GM20000 (cell line): ENCODE measurements around the gene ZNF764.
A peak's percentile ranks its signal among the peaks of the same experiment; 100 is the strongest.
"Not testable (repeated sequence)": the region's sequence is repeated elsewhere in the genome, so short reads cannot be mapped to it uniquely, and the experiment has no call there.

Source experiments
- DNase-seq: peaks from one replicate; pipeline ENCODE4 v3.0.0; 2012; ENCODE audit warnings: low spot score
- TF ChIP-seq, protein P1 (sequence below): IDR thresholded peaks from 2 replicates; pipeline ENCODE4 v1.5.1; 2012; ENCODE audit warnings: mild to moderate bottlenecking, control low read depth; ENCODE audit errors: extremely low read depth, missing control alignments

The ZNF764 gene

DNA sequence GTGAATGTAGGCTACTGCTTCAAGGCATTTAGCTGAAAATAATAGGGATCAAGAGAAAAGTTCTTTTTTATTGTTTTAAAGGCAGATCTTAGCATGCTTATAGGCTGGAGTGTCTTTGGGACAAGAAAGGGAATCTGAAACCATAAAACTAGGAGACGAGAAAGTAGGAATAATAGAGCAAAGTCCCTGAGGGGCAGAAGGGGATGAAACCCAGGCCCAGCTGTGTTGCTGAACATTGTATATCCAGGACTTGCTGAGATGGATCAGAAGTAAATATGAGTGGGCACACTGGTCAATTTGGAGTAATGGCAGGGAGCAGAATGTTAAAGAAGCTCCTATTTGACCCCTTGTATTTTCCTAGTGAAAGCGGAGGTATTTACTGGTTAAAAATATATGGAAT is 42.8 kb upstream of the ZNF764 start:
- TF ChIP-seq, protein P1, sequence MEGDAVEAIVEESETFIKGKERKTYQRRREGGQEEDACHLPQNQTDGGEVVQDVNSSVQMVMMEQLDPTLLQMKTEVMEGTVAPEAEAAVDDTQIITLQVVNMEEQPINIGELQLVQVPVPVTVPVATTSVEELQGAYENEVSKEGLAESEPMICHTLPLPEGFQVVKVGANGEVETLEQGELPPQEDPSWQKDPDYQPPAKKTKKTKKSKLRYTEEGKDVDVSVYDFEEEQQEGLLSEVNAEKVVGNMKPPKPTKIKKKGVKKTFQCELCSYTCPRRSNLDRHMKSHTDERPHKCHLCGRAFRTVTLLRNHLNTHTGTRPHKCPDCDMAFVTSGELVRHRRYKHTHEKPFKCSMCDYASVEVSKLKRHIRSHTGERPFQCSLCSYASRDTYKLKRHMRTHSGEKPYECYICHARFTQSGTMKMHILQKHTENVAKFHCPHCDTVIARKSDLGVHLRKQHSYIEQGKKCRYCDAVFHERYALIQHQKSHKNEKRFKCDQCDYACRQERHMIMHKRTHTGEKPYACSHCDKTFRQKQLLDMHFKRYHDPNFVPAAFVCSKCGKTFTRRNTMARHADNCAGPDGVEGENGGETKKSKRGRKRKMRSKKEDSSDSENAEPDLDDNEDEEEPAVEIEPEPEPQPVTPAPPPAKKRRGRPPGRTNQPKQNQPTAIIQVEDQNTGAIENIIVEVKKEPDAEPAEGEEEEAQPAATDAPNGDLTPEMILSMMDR = no peak
- DNase-seq = no peak

DNA sequence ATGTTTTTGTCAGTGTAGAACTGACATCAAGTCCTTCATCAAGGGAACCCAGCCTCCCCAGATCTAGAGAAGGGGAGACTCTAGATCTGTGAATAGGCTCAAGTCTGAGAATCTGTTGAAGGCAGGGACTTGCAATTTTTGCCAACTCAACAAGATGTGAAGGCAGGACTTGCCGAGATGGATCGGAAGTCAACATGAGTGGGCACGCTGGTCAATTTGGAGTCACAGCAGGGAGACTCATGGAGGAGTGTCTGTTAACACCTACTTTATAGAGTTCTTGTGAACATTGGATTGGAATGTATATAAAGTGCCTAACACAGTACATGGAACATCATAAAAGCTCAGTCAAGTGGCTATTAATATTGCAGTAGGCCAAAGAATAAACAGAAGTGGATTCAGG is 42.0 kb upstream of the ZNF764 start:
- no peak for DNase-seq
- TF ChIP-seq, protein P1 = no peak

DNA sequence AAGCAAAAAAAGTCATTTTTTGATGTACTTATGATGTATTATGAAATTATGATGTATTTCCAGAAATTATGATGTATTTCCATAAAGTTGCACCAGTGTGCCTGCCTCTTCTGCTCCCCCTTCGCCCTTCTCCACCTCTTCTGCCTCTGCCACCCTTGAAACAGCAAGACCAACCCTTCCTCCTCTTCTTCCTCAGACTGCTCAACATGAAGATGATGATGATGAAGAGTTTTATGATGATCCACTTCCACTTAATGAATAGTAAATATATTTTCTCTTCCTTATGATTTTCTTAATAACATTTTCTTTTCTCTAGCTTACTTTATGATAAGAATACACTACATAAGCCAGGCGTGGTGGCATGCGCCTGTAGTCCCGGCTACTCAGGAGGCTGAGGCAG is 34.7 kb upstream of the ZNF764 start:
- TF ChIP-seq, protein P1 = no peak
- no peak for DNase-seq

DNA sequence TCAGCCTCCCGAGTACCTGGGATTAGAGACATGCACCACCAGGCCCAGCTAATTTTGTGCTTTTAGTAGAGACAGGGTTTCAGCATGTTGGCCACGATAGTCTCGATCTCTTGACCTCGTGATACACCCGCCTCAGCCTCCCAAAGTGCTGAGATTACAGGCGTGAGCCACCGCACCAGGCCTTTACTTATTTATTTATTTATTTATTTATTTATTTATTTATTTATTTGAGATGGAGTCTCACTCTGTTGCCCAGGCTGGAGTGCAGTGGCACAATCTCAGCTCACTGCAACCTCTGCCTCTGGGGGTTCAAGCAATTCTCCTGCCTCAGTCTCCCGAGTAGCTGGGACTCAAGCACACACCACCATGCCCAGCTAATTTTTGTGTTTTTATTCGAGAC is 32.7 kb upstream of the ZNF764 start:
- not testable (repeated sequence) for DNase-seq

DNA sequence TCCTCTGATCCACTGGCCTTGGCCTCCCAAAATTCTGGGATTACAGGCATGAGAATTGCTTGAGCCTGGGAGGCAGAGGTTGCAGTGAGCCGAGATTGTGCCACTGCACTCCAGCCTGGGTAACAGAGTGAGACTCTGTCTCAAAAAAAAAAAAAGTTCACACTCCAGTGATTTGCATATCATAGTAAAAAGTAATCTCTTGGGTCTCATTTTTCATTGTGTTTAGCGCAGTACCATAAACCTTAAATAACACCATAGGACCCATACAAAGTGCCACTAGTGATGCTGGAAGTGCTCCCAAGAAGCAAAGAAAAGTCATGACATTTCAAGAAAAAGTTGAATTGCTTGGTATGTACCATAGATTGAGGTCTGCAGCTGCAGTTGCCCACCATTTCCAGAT is 31.4 kb upstream of the ZNF764 start:
- DNase-seq = not testable (repeated sequence)

DNA sequence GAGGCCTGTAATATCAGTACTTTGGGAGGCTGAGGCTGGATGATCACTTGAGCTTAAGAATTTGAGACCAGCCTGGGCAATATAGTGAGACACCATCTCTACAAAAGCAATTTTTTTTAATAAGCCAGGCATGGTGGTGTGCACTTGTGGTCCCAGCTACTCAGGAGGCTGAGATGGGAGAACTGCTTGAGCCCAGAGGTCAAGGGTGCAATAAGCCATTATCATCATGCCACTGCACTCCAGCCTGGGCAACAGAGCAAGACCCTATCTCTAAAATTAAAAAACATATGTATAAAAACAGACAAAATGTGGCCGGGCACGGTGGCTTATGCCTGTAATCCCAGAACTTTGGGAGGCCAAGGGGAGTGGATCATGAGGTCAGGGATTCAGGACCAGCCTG is 30.5 kb upstream of the ZNF764 start:
- no peak for DNase-seq
- TF ChIP-seq, protein P1 = no peak

DNA sequence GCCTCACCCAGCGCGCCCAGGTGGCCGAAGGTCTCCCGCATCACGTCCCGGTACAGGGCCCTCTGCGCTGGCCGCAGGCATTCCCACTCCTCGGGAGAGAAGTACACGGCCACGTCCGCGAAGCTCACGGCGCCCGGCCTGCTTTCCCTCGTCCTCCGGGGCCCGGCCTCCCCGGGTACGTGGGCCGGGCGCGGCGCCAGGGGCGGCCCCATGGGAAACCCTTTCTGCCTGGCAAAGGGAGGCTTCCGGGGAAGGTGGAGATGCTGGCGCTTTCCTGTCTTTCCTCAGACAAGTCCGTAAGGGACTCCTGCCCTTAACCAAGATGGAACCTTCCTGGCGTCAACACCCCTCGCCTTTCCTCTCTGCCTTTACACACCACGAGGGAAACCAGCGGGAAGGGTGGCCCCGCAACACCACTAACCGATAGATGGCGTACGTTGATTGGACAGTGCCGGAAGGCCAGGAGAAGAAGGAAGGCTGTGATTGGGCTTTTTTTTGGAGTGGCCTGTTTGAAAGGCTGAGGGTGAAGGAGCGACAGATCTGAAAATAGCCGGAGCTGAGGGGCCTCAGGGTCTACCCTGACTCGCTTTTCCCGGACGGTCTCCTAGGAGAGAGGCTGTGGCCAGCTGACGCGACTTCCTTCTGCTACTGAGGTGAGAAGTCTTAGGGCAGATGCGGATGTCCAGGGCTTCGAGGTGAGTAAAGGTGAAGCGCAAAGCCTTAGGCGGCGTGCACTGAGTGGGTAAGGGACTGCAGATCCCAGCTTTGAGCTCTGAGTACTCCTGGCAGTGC is 27.4 kb upstream of the ZNF764 start, which contains the start of gene ZNF785:
TSS of gene ZNF785 (minus strand) at position 298 of the 792 bp plus-strand sequence. CDS start at position 212, 86 bp downstream.
- DNase-seq = peak; percentile 98
- TF ChIP-seq, protein P1 = no peak

DNA sequence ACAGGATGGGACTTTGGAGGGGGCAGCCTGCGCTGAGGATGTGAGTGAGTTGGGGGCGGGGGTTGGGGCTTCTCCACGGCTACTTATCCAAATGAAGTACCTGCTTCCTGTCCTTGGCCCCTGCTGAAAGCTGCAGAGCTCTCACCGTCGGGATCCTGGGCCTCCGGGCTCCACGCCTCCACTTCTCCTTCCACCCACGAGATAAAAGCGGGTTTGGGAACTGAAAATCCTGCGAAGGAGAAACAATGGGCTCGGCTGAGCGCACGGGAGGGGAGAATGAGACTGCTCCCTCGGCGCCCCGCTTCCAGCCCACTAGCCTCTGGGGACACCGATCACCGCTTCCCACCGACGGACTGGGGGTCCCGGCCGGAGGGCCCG is 26.8 kb upstream of the ZNF764 start:
- TF ChIP-seq, protein P1 = no peak
- peak; percentile 53 for DNase-seq
